Mesodermal cell (in vitro differentiated cells): Measurements from ENCODE around the gene CAPN5.

Experiments
- H3K27ac ChIP-seq: 2 replicates; pipeline ENCODE4 v1.7.0; 2013; ENCODE audit warnings: mild to moderate bottlenecking, low read depth, low read length, moderate library complexity; ENCODE audit not compliant: severe bottlenecking
- H3K36me3 ChIP-seq: 2 replicates; pipeline ENCODE4 v1.7.1; 2013; ENCODE audit warnings: mild to moderate bottlenecking, low read length, moderate library complexity; ENCODE audit not compliant: control insufficient read depth, insufficient read depth
- H3K4me1 ChIP-seq: one replicate; pipeline ENCODE4 v1.7.1; 2013; ENCODE audit warnings: mild to moderate bottlenecking, low read length; ENCODE audit not compliant: insufficient read depth, control insufficient read depth, poor library complexity, severe bottlenecking
- H3K4me3 ChIP-seq: 2 replicates; pipeline ENCODE4 v1.7.0; 2013; ENCODE audit warnings: low read length, control low read depth, mild to moderate bottlenecking; ENCODE audit not compliant: insufficient read depth, poor library complexity, severe bottlenecking; ENCODE audit errors: extremely low read depth
- H3K9me3 ChIP-seq: 2 replicates; pipeline ENCODE4 v1.7.1; 2013; ENCODE audit warnings: mild to moderate bottlenecking, low read length, moderate library complexity; ENCODE audit not compliant: control insufficient read depth
- WGBS, 2 experiments: methylation state at CpG; one replicate each; pipeline ENCODE4 v1.1.5; 2013; ENCODE audit warnings: missing lambda C conversion rate in 2 of 2; ENCODE audit not compliant: insufficient coverage in 2 of 2; 5-methylcytosine and 5-hydroxymethylcytosine counted together

The CAPN5 gene

DNA sequence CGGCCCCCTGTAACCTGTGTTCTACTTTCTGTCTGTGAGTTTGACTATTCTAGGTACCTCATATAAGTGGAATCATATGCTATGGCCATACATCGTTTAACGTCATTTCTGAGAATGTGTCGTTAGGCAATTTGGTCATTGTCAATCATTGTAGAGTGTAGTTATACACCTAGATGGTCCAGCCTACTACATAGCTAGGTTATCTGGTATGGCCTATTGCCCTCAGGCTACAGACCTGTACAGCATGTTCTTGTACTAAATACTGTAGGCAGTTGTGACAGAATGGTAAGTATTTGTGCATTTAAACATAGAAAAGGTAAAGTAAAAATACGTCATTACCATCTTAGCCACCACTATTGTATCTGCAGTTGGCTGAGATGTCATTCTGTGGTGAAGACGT, 96.5 kb downstream of the CAPN5 start:
- H3K4me3 ChIP-seq, result no peak overlapping the region
- 92 to 100% methylated on average over 3 to 4 of the region's 6 CpGs for WGBS, 2 experiments

DNA sequence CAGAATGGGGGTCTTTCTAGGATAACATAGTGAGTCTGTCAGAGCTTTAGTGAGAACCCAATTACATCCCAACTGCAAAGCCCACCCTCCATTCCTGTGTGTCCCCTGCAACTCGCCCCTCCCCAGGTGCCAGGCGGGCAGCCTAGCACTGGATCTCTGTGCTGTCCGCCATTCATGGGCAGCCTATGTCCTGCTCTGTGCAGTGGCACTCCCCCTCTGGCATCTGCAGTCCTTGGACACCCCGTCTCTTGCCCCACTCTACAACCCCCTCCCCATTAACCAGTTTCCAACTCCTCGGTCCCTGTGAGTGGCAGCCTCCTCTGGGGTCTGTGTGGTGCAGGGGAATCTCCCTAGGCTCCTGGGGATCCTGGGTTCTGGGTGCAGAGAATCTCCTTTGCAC, 98.3 kb downstream of the CAPN5 start:
- H3K36me3 ChIP-seq, result no peaks in the 10 kb centered on the region
- H3K4me3 ChIP-seq, result no peak overlapping the region
- WGBS, 2 experiments, result 93 to 95% methylated on average over 4 to 5 of the region's 5 CpGs
- H3K9me3 ChIP-seq, result no peaks in the 10 kb centered on the region
- H3K27ac ChIP-seq, result no peak overlapping the region
- no peaks in the 10 kb centered on the region for H3K4me1 ChIP-seq

More for the DNA sequence above, 96.5 kb downstream of the CAPN5 start:
- H3K36me3 ChIP-seq, result no peaks in the 10 kb centered on the region
- no peaks in the 10 kb centered on the region for H3K4me1 ChIP-seq
- H3K9me3 ChIP-seq, result no peaks in the 10 kb centered on the region
- H3K27ac ChIP-seq, result no peak overlapping the region

DNA sequence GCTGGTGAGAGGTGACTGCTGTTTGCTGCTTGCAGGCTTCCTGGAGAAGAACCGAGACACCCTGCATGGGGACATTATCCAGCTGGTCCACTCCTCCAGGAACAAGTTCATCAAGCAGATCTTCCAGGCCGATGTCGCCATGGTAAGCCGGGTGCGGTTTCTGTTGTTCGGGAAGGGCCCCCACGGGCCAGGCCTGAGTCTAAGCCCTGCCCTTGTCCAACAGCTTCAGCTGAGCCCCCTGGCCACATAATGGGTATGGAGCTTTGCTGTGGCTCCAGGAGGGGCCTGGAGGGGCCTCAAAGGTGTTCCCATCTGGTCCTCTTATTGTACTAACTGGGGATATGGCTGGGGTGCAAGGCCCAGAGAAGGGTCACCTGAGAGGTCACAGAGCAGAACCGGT, 99.2 kb downstream of the CAPN5 start:
- H3K9me3 ChIP-seq, result no peaks in the 10 kb centered on the region
- H3K27ac ChIP-seq, result no peak overlapping the region
- H3K36me3 ChIP-seq, result no peaks in the 10 kb centered on the region
- no peaks in the 10 kb centered on the region for H3K4me1 ChIP-seq
- 84 to 97% methylated on average over 8 of the region's 8 CpGs for WGBS, 2 experiments
- no peak overlapping the region for H3K4me3 ChIP-seq

- 89 to 91% methylated on average over 8 to 9 of the region's 9 CpGs for WGBS, 2 experiments
- Histone ChIP-seq H3K36me3 (no peaks in the 10 kb centered on the region), H3K27ac (no peak overlapping the region), H3K9me3 (no peaks in the 10 kb centered on the region), H3K4me1 (peaks cover 10% of the 10 kb centered on the region), H3K4me3 (no peak overlapping the region)
These were observed 100.4 kb downstream of the CAPN5 start for GRCh38 chr11:77167111-77167626.

- H3K27ac ChIP-seq, result no peak overlapping the region
- 90 to 94% methylated on average over 5 to 7 of the region's 8 CpGs for WGBS, 2 experiments
- H3K36me3 ChIP-seq, result no peaks in the 10 kb centered on the region
- no peaks in the 10 kb centered on the region for H3K9me3 ChIP-seq
- H3K4me3 ChIP-seq, result no peak overlapping the region
- H3K4me1 ChIP-seq, result peaks cover 11% of the 10 kb centered on the region
These were observed 101.0 kb downstream of the CAPN5 start for GRCh38 chr11:77167791-77168190.

DNA sequence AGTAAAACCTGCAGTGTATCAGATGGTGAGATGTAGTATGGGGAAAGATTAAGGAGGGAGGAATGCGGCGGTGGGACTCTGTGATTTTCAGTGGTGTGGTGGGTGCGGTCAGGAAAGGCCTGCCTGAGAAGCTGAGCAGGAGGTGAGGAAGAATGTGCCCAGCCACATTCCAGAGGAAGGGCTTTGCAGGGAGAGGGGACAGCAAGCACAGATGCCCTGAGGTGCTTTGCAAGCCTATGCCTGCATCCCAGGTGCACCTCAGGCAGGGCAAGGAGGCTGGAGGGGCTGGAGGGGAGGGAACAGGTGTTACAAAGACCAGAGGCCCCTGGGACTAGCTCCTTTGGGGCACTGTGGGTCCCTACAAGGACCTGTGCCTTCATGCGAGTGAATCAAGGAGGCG, 103.3 kb downstream of the CAPN5 start:
- WGBS, 2 experiments, result 87 to 92% methylated on average over 3 to 4 of the region's 5 CpGs
- peaks cover 11% of the 10 kb centered on the region for H3K4me1 ChIP-seq
- H3K27ac ChIP-seq, result no peak overlapping the region

GRCh38 chr11:77171254-77171653, 104.5 kb downstream of the CAPN5 start:
- Histone ChIP-seq H3K9me3 (no peaks in the 10 kb centered on the region), H3K27ac (no peak overlapping the region), H3K4me3 (no peak overlapping the region), H3K36me3 (no peaks in the 10 kb centered on the region), H3K4me1 (peaks cover 21% of the 10 kb centered on the region)
- 96 to 100% methylated on average over 4 to 8 of the region's 8 CpGs for WGBS, 2 experiments

More for the DNA sequence above, 103.3 kb downstream of the CAPN5 start:
- no peak overlapping the region for H3K4me3 ChIP-seq
- H3K36me3 ChIP-seq, result no peaks in the 10 kb centered on the region
- no peaks in the 10 kb centered on the region for H3K9me3 ChIP-seq

DNA sequence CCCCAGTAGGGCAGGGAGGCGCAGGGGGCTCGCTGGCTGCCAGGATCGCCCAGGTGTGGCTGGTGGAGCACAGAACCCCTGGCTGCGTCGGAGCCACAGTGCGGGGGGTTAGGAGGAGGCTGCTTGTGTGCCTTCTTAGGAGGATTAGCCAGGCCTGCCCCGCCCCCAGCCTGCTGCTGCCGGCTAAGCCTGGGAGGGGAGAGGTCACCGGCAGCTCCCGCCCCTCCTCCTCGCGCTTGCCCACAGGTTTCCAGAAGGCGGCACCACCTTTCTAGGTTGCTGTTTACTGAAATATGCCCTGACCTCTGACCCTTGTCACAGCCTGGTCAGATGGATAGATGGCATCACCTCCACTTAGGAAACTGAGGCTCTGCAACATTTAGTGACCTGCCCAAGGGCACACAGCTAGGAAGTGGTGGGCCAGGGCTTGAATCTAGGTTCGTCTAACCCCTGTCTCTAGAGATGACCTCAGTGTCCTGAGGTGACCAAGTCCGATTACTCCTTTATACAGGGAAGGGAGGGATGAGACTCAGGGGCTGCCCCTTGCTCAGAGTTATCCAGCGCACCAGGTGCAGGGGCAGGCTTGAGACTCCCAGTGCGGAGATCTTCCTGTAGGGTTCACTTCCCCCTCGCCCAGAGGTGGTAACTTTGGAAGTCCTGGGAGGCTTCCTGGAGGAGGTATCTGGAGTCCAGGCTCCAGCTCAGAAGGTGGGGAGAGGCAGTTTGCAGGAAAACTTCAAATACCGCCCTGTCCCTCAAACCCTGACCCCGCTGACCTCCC, 105.3 kb downstream of the CAPN5 start:
- H3K4me1 ChIP-seq, result peaks cover 22% of the 10 kb centered on the region
- no peaks in the 10 kb centered on the region for H3K36me3 ChIP-seq
- 34 to 35% methylated on average over 15 to 18 of the region's 20 CpGs for WGBS, 2 experiments

GRCh38 chr11:77172666-77172982, 105.9 kb downstream of the CAPN5 start:
- H3K4me3 ChIP-seq, result no peak overlapping the region
- whole genome bisulfite sequencing, 2 experiments, result 78 to 84% methylated on average over 14 to 16 of the region's 16 CpGs
- peaks cover 22% of the 10 kb centered on the region for H3K4me1 ChIP-seq
- no peaks in the 10 kb centered on the region for H3K36me3 ChIP-seq
- H3K9me3 ChIP-seq, result no peaks in the 10 kb centered on the region
- no peak overlapping the region for H3K27ac ChIP-seq

More for the DNA sequence above, 105.3 kb downstream of the CAPN5 start:
- Histone ChIP-seq H3K4me3 (no peak overlapping the region), H3K27ac (no peak overlapping the region), H3K9me3 (no peaks in the 10 kb centered on the region)

- WGBS, 2 experiments, result 61 to 64% methylated on average over 9 to 10 of the region's 10 CpGs
- H3K36me3 ChIP-seq, result no peaks in the 10 kb centered on the region
- H3K9me3 ChIP-seq, result no peaks in the 10 kb centered on the region
- no peak overlapping the region for H3K4me3 ChIP-seq
- peak overlapping the region; percentile 36 for H3K27ac ChIP-seq
- peaks cover 22% of the 10 kb centered on the region for H3K4me1 ChIP-seq
These were observed 106.7 kb downstream of the CAPN5 start for GRCh38 chr11:77173494-77173893.

- WGBS, 2 experiments, result 93% methylated on average over 16 of the region's 16 CpGs
These were observed 107.8 kb downstream of the CAPN5 start for GRCh38 chr11:77174559-77174958.

More at GRCh38 chr11:77174559-77174958, 107.8 kb downstream of the CAPN5 start:
- H3K27ac ChIP-seq, result no peak overlapping the region
- H3K4me1 ChIP-seq, result peaks cover 22% of the 10 kb centered on the region
- H3K4me3 ChIP-seq, result no peak overlapping the region
- H3K36me3 ChIP-seq, result no peaks in the 10 kb centered on the region
- H3K9me3 ChIP-seq, result no peaks in the 10 kb centered on the region
